ENCODE results near the gene SLC25A12. TPM values are rescaled to one million over a fixed set of nuclear protein-coding genes. Genes with fewer than 3 reads are reported as not detected.
A peak's percentile ranks its signal among the peaks of the same experiment; 100 is the strongest.

Gene SLC25A12, protein sequence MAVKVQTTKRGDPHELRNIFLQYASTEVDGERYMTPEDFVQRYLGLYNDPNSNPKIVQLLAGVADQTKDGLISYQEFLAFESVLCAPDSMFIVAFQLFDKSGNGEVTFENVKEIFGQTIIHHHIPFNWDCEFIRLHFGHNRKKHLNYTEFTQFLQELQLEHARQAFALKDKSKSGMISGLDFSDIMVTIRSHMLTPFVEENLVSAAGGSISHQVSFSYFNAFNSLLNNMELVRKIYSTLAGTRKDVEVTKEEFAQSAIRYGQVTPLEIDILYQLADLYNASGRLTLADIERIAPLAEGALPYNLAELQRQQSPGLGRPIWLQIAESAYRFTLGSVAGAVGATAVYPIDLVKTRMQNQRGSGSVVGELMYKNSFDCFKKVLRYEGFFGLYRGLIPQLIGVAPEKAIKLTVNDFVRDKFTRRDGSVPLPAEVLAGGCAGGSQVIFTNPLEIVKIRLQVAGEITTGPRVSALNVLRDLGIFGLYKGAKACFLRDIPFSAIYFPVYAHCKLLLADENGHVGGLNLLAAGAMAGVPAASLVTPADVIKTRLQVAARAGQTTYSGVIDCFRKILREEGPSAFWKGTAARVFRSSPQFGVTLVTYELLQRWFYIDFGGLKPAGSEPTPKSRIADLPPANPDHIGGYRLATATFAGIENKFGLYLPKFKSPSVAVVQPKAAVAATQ
- 117 and 127 TPM in 2 replicates for total RNA-seq (2013; cell fraction: nucleolus; rRNA removed)
- total RNA-seq (2014; rRNA removed): 33.4 and 37.9 TPM in 2 replicates
- total RNA-seq (2014; rRNA removed; fragmentation: Illumina TruSeq; extraction: Trizol): 34.7 and 35.6 TPM in 2 replicates
- 28.1 and 31.0 TPM in 2 replicates for total RNA-seq (2021)
- polyA plus RNA-seq (2011; ENCODE audit: low read depth): 11.9 TPM
- 50.0 and 54.9 TPM in 2 replicates for polyA plus RNA-seq (2011; rRNA removed)
- 27.3 and 27.8 TPM in 2 replicates for polyA plus RNA-seq (2011; cell fraction: cytosol; rRNA removed)
- polyA plus RNA-seq (2011; cell fraction: nucleus; rRNA removed): 63.8 and 64.5 TPM in 2 replicates
- polyA plus RNA-seq (2012): 11.9 and 15.6 TPM in 2 replicates
- 36.4 and 41.5 TPM in 2 replicates for polyA plus RNA-seq (2014; fragmentation: Illumina TruSeq; extraction: Trizol)
- 10 to 100 TPM; 20.9 to 27.4 TPM for polyA plus RNA-seq (2014; fragmentation: Nextera tagmentation; extraction: Ambion mirVana)
- 28.7 and 34.4 TPM in 2 replicates for polyA plus RNA-seq (2014; rRNA removed)
- 10 to 100 TPM; 31.1 to 32.5 TPM for polyA plus RNA-seq (2016; fragmentation: Nextera tagmentation; extraction: Ambion mirVana)
- polyA minus RNA-seq (2011; rRNA and poly(A)+ RNA removed): 42.8 and 47.3 TPM in 2 replicates
- 11.1 and 12.5 TPM in 2 replicates for polyA minus RNA-seq (2011; cell fraction: cytosol; rRNA and poly(A)+ RNA removed)
- polyA minus RNA-seq (2011; cell fraction: nucleus; rRNA and poly(A)+ RNA removed): 29.5 and 47.4 TPM in 2 replicates
- Bru-seq, nascent RNA: percentile 80 among the genes with signal in this experiment
- percentile 73 among the genes with signal in this experiment for BruChase-seq, experiment 1, labeled RNA remaining after a 6-hour chase
- percentile 76 among the genes with signal in this experiment for BruChase-seq, experiment 2, labeled RNA remaining after a 2-hour chase
- long read RNA-seq, experiment 1, transcript SLC25A12-202 (18 exons, 2,979 nt): major isoform, 13 of 24 reads
- long read RNA-seq, experiment 1, partial matches to known transcripts: 7 of 24 reads
- long read RNA-seq, experiment 1, other reads (novel, unspliced or antisense): 4 of 24 reads
- long read RNA-seq, experiment 2, transcript SLC25A12-202 (18 exons, 2,979 nt): major isoform, 180 of 244 reads
- long read RNA-seq, experiment 2, partial matches to known transcripts: 20 of 244 reads
- long read RNA-seq, experiment 2, other reads (novel, unspliced or antisense): 44 of 244 reads

DNA sequence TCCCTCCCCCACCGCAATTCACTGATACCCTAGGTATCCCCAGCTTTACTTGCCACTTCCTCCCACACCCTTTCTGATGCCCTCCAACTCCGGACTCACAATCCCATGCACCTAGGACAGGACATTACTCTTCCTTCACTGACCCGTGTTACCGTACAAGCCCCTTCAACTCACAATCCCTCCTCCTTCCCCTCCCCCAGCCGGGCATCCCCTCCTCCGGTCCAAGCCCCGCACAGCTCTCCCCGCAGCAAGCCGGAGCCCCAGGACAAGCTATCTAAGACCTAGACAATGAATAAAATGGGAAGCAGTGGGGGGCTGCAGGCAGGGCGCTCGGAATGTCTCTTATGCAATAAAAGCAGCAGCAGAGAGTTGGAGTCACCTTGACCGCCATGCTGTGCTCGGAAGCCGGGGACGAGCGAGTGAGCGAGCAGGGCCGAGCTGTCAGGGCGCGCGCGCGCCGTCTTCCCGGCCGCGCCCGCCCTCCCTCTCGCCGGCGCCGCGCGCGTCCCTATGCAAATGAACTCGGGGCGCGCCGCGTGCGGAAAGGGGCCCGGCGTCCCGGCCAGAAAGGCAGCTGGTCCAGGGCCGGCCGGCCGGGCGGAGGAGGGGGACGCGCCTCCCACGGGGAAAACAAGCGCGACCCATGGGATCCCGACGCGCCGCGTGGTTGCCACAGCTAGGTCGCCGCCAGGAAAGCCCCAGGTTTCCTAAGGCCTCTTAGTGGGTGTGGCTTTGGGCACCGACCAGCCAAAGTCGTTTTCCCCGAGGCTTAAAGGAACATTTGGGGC is at the start of gene SLC25A12:
Gene SLC25A12 (minus strand): TSS at position 421 of the 788 bp plus-strand sequence. CDS start 30 bp downstream, at position 391.
- peak; percentile 96 for ATAC-seq
- RAD21 ChIA-PET (ENCODE audit: unreplicated experiment): interaction anchor here (0.9 to 2.4 kb wide), 3 partner anchors 29 to 209 kb away, joined by 3 to 7 read pairs (median 5); partner anchors contain the start of genes DLX2 and HAT1
- H3K9ac ChIP-seq (ENCODE audit: control insufficient read depth, insufficient read depth, low read length): peak within 1 kb of the TSS; percentile 78
- DNase-seq (ENCODE audit: low read depth, low spot score): no peak
- H4K20me1 ChIP-seq (ENCODE audit: control insufficient read depth, insufficient read depth): no peaks in the 10 kb centered on the region
- SMC1A ChIA-PET (ENCODE audit: uncharacterized antibody, unreplicated experiment): interaction anchor here (0.7 to 2.3 kb wide), 6 partner anchors 11 to 33 kb away, joined by 3 to 11 read pairs (median 4); partner anchors contain the start of gene HAT1
- H3K4me3 ChIP-seq: peak within 1 kb of the TSS; percentile 100
- intact Hi-C loops (cut with micrococcal nuclease; ENCODE audit: unreplicated experiment): loop anchor here (5.0 kb wide), 1 partner anchor 33 kb away; no protein-coding TSS in a partner anchor
- peaks cover 37% of the 10 kb centered on the region for H3K79me2 ChIP-seq (ENCODE audit: control insufficient read depth, insufficient read depth, low read length)
- 2% methylated on average over 45 of the region's 63 CpGs for WGBS (ENCODE audit: insufficient coverage, insufficient replicate concordance, low lambda C conversion rate, missing lambda C conversion rate)
- BruUV-seq (replicated peaks): no TSS peak
- H3K36me3 ChIP-seq (ENCODE audit: control insufficient read depth in 2 of 2, insufficient read depth in 2 of 2, low read length in 1 of 2): peaks cover 0 to 6% of the 10 kb centered on the region in 2 experiments; a peak in 1 of 4 replicates
- in situ Hi-C loops (cut with MboI): no loop called here
- H3K27me3 ChIP-seq (replicated peaks in 1 of 2; ENCODE audit: control insufficient read depth in 2 of 2, insufficient read depth in 2 of 2, low read length in 1 of 2): no peaks in the 10 kb centered on the region
- no peak for FAIRE-seq
- CTCF ChIA-PET: interaction anchor here (1.3 to 2.8 kb wide), 4 partner anchors 12 to 190 kb away, joined by 4 to 19 read pairs (median 7); partner anchors contain the start of gene HAT1
- POLR2A ChIA-PET: interaction anchor here (0.6 to 2.8 kb wide), 6 partner anchors 10 to 28 kb away, joined by 3 to 12 read pairs (median 4); partner anchors contain the start of gene HAT1
- peak within 1 kb of the TSS; percentile 78 for H3K27ac ChIP-seq (ENCODE audit: control insufficient read depth, insufficient read depth)
- no peaks in the 10 kb centered on the region; the same call in 1 of the 3 replicates for H3K9me3 ChIP-seq (replicated peaks; ENCODE audit: control insufficient read depth, insufficient read depth, low read length)
- H3K4me2 ChIP-seq (ENCODE audit: control insufficient read depth, insufficient read depth): peak within 1 kb of the TSS; percentile 64
- H3K4me1 ChIP-seq (ENCODE audit: control insufficient read depth, insufficient read depth, low read length): no peaks in the 10 kb centered on the region
- H2AFZ ChIP-seq (ENCODE audit: control insufficient read depth, low read depth, low read length): peak within 1 kb of the TSS; percentile 92
- TF ChIP-seq HDGF (IDR thresholded peaks at IDR 0.05) (peak; percentile 85; the same call in 1 of the 2 replicates), ASH2L (IDR thresholded peaks at IDR 0.05; ENCODE audit: borderline replicate concordance, low read depth) (peak; percentile 97; the same call in 1 of the 2 replicates), POLR2AphosphoS2 (IDR thresholded peaks at IDR 0.05; ENCODE audit: low read depth, low read length) (no peak), TCF12 (IDR thresholded peaks at IDR 0.05; ENCODE audit: low read depth, low read length) (peak; percentile 45; the same call in 1 of the 2 replicates), STAT1 (conservative IDR thresholded peaks at IDR 0.05) (no peak), CEBPB (IDR thresholded peaks at IDR 0.05; ENCODE audit: borderline replicate concordance in 1 of 2, low read depth in 2 of 2, low read length in 2 of 2) (no peak), CREM (IDR thresholded peaks at IDR 0.05; ENCODE audit: low read depth) (no peak; the same call in 1 of the 2 replicates), SMAD1 (IDR thresholded peaks at IDR 0.05; ENCODE audit: low read depth, partially characterized antibody) (no peak), JUNB (IDR thresholded peaks at IDR 0.05) (no peak), NBN (IDR thresholded peaks at IDR 0.05) (peak; percentile 79), KLF5 (IDR thresholded peaks at IDR 0.05; ENCODE audit: partially characterized antibody) (peak; percentile 60), YBX1 (IDR thresholded peaks at IDR 0.05) (no peak)
- TF ChIP-seq, protein P1, sequence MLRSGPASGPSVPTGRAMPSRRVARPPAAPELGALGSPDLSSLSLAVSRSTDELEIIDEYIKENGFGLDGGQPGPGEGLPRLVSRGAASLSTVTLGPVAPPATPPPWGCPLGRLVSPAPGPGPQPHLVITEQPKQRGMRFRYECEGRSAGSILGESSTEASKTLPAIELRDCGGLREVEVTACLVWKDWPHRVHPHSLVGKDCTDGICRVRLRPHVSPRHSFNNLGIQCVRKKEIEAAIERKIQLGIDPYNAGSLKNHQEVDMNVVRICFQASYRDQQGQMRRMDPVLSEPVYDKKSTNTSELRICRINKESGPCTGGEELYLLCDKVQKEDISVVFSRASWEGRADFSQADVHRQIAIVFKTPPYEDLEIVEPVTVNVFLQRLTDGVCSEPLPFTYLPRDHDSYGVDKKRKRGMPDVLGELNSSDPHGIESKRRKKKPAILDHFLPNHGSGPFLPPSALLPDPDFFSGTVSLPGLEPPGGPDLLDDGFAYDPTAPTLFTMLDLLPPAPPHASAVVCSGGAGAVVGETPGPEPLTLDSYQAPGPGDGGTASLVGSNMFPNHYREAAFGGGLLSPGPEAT (IDR thresholded peaks at IDR 0.05; ENCODE audit: low read depth): peak; percentile 50
- TF ChIP-seq, protein P2, sequence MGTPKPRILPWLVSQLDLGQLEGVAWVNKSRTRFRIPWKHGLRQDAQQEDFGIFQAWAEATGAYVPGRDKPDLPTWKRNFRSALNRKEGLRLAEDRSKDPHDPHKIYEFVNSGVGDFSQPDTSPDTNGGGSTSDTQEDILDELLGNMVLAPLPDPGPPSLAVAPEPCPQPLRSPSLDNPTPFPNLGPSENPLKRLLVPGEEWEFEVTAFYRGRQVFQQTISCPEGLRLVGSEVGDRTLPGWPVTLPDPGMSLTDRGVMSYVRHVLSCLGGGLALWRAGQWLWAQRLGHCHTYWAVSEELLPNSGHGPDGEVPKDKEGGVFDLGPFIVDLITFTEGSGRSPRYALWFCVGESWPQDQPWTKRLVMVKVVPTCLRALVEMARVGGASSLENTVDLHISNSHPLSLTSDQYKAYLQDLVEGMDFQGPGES (IDR thresholded peaks at IDR 0.05): no peak
